Suprapubic skin (tissue), 4 donors: ENCODE measurements around the gene TLE4. TPM values are rescaled to one million over a fixed set of nuclear protein-coding genes. Genes with fewer than 3 reads are reported as not detected.

Experiments used
- DNase-seq, 2 donors: peaks; one replicate each; pipeline ENCODE4 v3.0.0-alpha.2; 2019; ENCODE audit warnings: low spot score in 2 of 2
- H3K27ac ChIP-seq: fragments of 200-600 bp; sonication (generic); one replicate; pipeline ENCODE4 v1.5.1; 2019
- H3K27me3 ChIP-seq: fragments of 200-600 bp; sonication (generic); one replicate; pipeline ENCODE4 v1.5.1; 2019
- H3K36me3 ChIP-seq: fragments of 200-600 bp; sonication (generic); one replicate; pipeline ENCODE4 v1.5.1; 2019
- H3K4me1 ChIP-seq: fragments of 200-600 bp; sonication (generic); one replicate; pipeline ENCODE4 v1.5.1; 2019
- H3K4me3 ChIP-seq: fragments of 200-600 bp; sonication (generic); one replicate; pipeline ENCODE4 v1.5.1; 2019; ENCODE audit warnings: mild to moderate bottlenecking
- H3K9me3 ChIP-seq: fragments of 200-600 bp; sonication (generic); one replicate; pipeline ENCODE4 v1.5.1; 2019
- EP300 ChIP-seq: sonication (generic); formaldehyde crosslinking; IDR thresholded peaks from one replicate; pipeline ENCODE4 v1.6.1; 2017; ENCODE audit warnings: antibody characterized with exemption
- POLR2A ChIP-seq, 2 donors: fragments of 450-650 bp; IDR thresholded peaks; one replicate each; pipeline ENCODE4 v1.6.1; 2017; ENCODE audit warnings: antibody characterized with exemption in 2 of 2, mild to moderate bottlenecking in 2 of 2, moderate library complexity in 2 of 2
- POLR2AphosphoS5 ChIP-seq, 3 donors: sonication (generic); formaldehyde crosslinking; IDR thresholded peaks; one replicate each; pipeline ENCODE4 v1.6.1; 2017; ENCODE audit warnings: antibody characterized with exemption in 3 of 3
- WGBS: methylation state at CpG from one replicate; pipeline ENCODE4 v1.1.5; 2018; 5-methylcytosine and 5-hydroxymethylcytosine counted together
- total RNA-seq, 4 donors: library from RNA; depleted of rRNA; stranded (reverse); fragments of >200 nt; gene quantifications; one replicate each; pipeline ENCODE4 v1.1.0, GENCODE V29; 2016
- TF ChIP-seq, protein P1 (sequence below), 2 donors: fragments of 200-600 bp in 1 of 2; fragments of 450-650 bp in 1 of 2; sonication (generic) in 1 of 2; IDR thresholded peaks; one replicate each; pipeline ENCODE4 v1.5.1; 2016 to 2019; ENCODE audit warnings: antibody characterized with exemption in 2 of 2, mild to moderate bottlenecking in 1 of 2, moderate library complexity in 1 of 2

Gene TLE4
- total RNA-seq, 4 donors from 2014 or later = 44.3 to 109 (median 67.0) TPM

DNA sequence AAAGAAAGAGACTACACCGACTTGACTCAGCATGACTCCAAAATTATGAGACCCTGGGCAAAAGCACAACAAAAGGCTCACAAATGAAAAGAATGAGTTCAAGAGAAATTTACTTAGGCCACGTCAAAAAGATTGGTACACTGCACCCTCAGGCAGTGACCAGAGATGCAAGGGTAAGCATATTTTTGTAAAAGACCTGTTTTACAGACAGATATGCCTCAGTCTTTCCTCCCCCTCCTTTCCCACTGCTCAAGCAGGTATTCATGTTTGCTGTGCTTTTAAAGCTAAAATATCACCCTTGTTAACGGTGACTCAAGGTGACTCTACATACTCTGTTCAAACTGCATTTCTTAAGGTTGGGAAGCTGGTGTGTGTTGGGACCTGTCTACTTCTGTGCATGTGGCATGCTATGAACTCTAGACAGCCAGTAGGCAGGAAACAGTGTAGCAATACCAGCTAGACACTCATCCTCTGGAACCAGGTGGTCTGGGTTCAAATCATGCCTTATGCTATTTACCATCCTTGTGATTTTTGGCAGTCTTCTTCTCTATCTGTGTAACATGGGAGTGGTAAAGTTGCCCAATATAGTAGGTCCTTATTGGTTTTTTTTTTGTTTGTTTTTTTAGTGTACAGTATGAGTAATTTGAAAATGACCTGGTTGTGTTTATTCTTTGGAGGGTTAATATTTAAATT, 98.7 kb downstream of the TLE4 start:
- H3K36me3 ChIP-seq = no peaks in the 10 kb centered on the region
- 71% methylated on average over 3 of the region's 3 CpGs for WGBS
- no peak overlapping the region for H3K4me3 ChIP-seq
- H3K4me1 ChIP-seq = no peaks in the 10 kb centered on the region
- H3K27me3 ChIP-seq = no peaks in the 10 kb centered on the region
- no peaks in the 10 kb centered on the region for H3K9me3 ChIP-seq
- no peak overlapping the region for H3K27ac ChIP-seq
- TF ChIP-seq POLR2AphosphoS5 (IDR thresholded peaks at IDR 0.05) = no peak
- no peak for TF ChIP-seq POLR2A (IDR thresholded peaks at IDR 0.05)
- TF ChIP-seq, protein P1, sequence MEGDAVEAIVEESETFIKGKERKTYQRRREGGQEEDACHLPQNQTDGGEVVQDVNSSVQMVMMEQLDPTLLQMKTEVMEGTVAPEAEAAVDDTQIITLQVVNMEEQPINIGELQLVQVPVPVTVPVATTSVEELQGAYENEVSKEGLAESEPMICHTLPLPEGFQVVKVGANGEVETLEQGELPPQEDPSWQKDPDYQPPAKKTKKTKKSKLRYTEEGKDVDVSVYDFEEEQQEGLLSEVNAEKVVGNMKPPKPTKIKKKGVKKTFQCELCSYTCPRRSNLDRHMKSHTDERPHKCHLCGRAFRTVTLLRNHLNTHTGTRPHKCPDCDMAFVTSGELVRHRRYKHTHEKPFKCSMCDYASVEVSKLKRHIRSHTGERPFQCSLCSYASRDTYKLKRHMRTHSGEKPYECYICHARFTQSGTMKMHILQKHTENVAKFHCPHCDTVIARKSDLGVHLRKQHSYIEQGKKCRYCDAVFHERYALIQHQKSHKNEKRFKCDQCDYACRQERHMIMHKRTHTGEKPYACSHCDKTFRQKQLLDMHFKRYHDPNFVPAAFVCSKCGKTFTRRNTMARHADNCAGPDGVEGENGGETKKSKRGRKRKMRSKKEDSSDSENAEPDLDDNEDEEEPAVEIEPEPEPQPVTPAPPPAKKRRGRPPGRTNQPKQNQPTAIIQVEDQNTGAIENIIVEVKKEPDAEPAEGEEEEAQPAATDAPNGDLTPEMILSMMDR (IDR thresholded peaks at IDR 0.05) = no peak
- TF ChIP-seq EP300 = no peak
- DNase-seq = no peak

DNA sequence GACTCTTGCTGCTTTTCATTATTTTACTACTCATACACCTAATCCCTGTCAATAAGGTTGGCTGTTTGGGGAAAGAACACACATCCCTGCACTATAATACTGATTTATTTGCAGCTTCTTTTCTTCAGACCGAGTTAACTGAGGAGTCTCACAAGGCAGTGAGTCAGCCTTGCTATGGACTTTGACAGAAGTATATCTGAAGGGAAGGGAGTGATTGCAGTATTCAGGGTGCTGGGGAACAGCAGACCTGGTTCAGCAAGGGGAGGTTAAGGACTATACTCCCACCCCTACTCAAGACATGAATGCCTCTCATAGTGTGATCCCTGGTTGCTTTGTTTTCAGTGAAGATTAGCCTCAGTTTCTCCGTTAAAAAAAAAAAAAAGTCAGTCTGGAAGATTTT, 99.8 kb downstream of the TLE4 start:
- H3K4me1 ChIP-seq = no peaks in the 10 kb centered on the region
- TF ChIP-seq POLR2AphosphoS5 (IDR thresholded peaks at IDR 0.05) (no peak), POLR2A (IDR thresholded peaks at IDR 0.05) (no peak), EP300 (no peak)
- TF ChIP-seq, protein P1 (IDR thresholded peaks at IDR 0.05) = no peak
- no peak for DNase-seq
- no peaks in the 10 kb centered on the region for H3K27me3 ChIP-seq
- H3K9me3 ChIP-seq = no peaks in the 10 kb centered on the region
- no peaks in the 10 kb centered on the region for H3K36me3 ChIP-seq
- no peak overlapping the region for H3K4me3 ChIP-seq
- H3K27ac ChIP-seq = no peak overlapping the region
- 88% methylated on average over 2 of the region's 2 CpGs for WGBS

DNA sequence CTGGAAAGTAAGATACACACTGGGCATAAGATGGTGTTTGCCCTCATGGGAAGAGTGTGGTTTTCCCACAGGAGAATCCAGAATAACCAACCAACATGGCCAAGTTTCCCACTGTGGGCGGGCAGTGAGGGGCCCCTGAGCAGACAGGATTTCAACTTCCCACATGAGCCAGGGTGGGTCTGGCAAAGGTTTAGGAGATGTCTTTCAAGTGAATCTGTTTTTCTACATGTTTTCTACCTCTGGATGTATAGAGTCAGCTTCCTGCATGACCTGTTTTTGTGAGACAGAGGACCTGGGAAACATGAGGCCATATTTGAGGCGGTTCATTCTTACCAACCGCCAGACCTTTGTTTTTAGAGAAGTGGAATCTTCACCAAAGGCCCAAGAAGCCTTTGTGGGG, 100.5 kb downstream of the TLE4 start:
- no peak for TF ChIP-seq POLR2AphosphoS5 (IDR thresholded peaks at IDR 0.05)
- no peak for TF ChIP-seq EP300
- TF ChIP-seq POLR2A (IDR thresholded peaks at IDR 0.05) = no peak
- TF ChIP-seq, protein P1 (IDR thresholded peaks at IDR 0.05) = no peak
- 67% methylated on average over 3 of the region's 3 CpGs for WGBS
- H3K36me3 ChIP-seq = no peaks in the 10 kb centered on the region
- DNase-seq = no peak
- no peaks in the 10 kb centered on the region for H3K4me1 ChIP-seq
- H3K4me3 ChIP-seq = no peak overlapping the region
- no peaks in the 10 kb centered on the region for H3K9me3 ChIP-seq
- H3K27me3 ChIP-seq = no peaks in the 10 kb centered on the region
- no peak overlapping the region for H3K27ac ChIP-seq

DNA sequence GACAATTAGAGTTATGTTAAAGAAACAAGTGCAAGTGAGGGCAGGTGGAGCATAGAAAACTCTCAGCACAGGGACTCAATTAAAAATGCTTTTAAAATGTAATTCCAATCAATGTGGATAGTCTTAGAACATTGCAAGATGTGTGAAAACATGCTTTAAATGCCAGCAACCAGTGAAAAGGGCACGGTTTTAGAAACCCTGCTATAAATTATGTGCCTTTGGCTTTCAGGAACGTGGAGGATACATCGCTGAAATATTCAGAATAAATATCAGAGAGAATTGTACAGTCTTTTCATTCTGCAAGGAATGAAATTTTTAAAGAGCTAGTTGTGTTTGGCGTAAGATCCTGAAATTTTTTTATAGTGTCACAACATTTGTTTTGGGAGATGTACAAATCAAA, 101.1 kb downstream of the TLE4 start:
- H3K36me3 ChIP-seq = no peaks in the 10 kb centered on the region
- 69% methylated on average over 4 of the region's 4 CpGs for WGBS
- no peaks in the 10 kb centered on the region for H3K27me3 ChIP-seq
- no peak overlapping the region for H3K27ac ChIP-seq
- no peak for DNase-seq
- H3K9me3 ChIP-seq = no peaks in the 10 kb centered on the region
- no peak overlapping the region for H3K4me3 ChIP-seq
- TF ChIP-seq, protein P1 (IDR thresholded peaks at IDR 0.05) = no peak
- TF ChIP-seq EP300 (no peak), POLR2A (IDR thresholded peaks at IDR 0.05) (no peak)
- H3K4me1 ChIP-seq = no peaks in the 10 kb centered on the region

DNA sequence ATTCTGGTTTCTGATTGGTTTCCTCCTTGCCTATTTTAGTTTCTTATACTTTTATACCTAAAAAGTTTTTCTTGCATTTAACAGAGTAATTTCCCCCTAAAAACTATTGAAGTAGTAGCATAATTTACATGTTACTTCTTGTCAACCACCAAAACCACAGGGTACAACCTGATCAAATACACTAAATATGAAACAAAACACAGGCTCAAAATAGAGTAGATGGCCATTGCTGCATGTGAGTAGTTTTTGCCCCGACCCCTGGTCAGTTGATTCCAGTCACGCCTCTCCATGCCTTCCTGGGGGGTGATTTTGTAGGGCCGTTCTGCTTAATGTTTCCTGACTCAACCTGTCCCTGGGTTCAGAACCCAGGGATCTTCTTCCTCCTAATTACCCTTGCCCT, 101.8 kb downstream of the TLE4 start:
- no peaks in the 10 kb centered on the region for H3K9me3 ChIP-seq
- WGBS = 95% methylated on average over 3 of the region's 3 CpGs
- H3K36me3 ChIP-seq = no peaks in the 10 kb centered on the region
- TF ChIP-seq, protein P1 (IDR thresholded peaks at IDR 0.05) = no peak
- TF ChIP-seq POLR2AphosphoS5 (IDR thresholded peaks at IDR 0.05) = no peak
- no peak for TF ChIP-seq EP300
- TF ChIP-seq POLR2A (IDR thresholded peaks at IDR 0.05) = no peak
- H3K4me1 ChIP-seq = no peaks in the 10 kb centered on the region
- no peak for DNase-seq
- no peaks in the 10 kb centered on the region for H3K27me3 ChIP-seq
- no peak overlapping the region for H3K27ac ChIP-seq
- no peak overlapping the region for H3K4me3 ChIP-seq
